SK-N-SH treated with all-trans-retinoic acid at 6 μM for 48 hours (cell line): ENCODE data around the gene SLC35F3.

Source experiments
- ZFP30 ChIP-seq: fragments of 450-650 bp; formaldehyde crosslinking; IDR thresholded peaks from 2 replicates; pipeline ENCODE4 v1.5.0; 2022; ENCODE audit warnings: mild to moderate bottlenecking, moderate library complexity
- TF ChIP-seq, protein P1 (sequence below): fragments of 250-450 bp; sonication (Bioruptor Pico); IDR thresholded peaks from 2 replicates; pipeline ENCODE4 v1.5.1; 2020; ENCODE audit warnings: low read depth, mild to moderate bottlenecking, moderate library complexity

GRCh38 chr1:234265321-234265720 is 360.8 kb downstream of the SLC35F3 start:
- TF ChIP-seq, protein P1, sequence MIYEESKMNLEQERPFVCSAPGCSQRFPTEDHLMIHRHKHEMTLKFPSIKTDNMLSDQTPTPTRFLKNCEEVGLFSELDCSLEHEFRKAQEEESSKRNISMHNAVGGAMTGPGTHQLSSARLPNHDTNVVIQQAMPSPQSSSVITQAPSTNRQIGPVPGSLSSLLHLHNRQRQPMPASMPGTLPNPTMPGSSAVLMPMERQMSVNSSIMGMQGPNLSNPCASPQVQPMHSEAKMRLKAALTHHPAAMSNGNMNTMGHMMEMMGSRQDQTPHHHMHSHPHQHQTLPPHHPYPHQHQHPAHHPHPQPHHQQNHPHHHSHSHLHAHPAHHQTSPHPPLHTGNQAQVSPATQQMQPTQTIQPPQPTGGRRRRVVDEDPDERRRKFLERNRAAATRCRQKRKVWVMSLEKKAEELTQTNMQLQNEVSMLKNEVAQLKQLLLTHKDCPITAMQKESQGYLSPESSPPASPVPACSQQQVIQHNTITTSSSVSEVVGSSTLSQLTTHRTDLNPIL: no peak
- TF ChIP-seq ZFP30: no peak
